IMR-90 (cell line): ENCODE data around the gene KDM3B. TPM values are rescaled to one million over a fixed set of nuclear protein-coding genes. Genes with fewer than 3 reads are reported as not detected.

ENCODE experiments used
- ATAC-seq: fragments of 200-7000 bp; cut with Tn5 transposase; 2 replicates; pipeline ENCODE4 v1.9.1; 2020; ENCODE audit warnings: low read depth, mild to moderate bottlenecking, moderate library complexity
- BruUV-seq: library from RNA; stranded (reverse); fragments of 400-500 nt; replicated peaks from 2 replicates; lab custom pipeline; 2021; lab: Mats Ljungman, UMichigan
- CTCF ChIA-PET: fragments of 300-600 bp; formaldehyde crosslinking; extraction: SDS; loops from one replicate; lab custom pipeline; 2021; ENCODE audit warnings: antibody characterized with exemption; lab: Yijun Ruan, JAX
- POLR2A ChIA-PET: fragments of 300-600 bp; sonication (Branson Sonifier 250); formaldehyde crosslinking; loops from one replicate; lab custom pipeline; 2022; ENCODE audit warnings: antibody characterized with exemption; ENCODE audit not compliant: unreplicated experiment; lab: Charles Lee
- DNase-seq: peaks from one replicate; pipeline ENCODE4 v3.0.0; 2013
- H2AFZ ChIP-seq: replicated peaks from 2 replicates; pipeline ENCODE3; 2013; ENCODE audit warnings: low read length, mild to moderate bottlenecking; ENCODE audit not compliant: poor library complexity
- H2AK5ac ChIP-seq: 2 replicates; pipeline ENCODE4 v1.6.1; 2013; ENCODE audit warnings: low read depth, low read length, inconsistent platforms
- H2AK9ac ChIP-seq: replicated peaks from 2 replicates; pipeline ENCODE3; 2013; ENCODE audit warnings: mild to moderate bottlenecking, low read depth, low read length, moderate library complexity; ENCODE audit not compliant: poor library complexity
- H2BK120ac ChIP-seq: 2 replicates; pipeline ENCODE4 v1.6.1; 2013; ENCODE audit warnings: low read depth, low read length, inconsistent platforms
- H2BK15ac ChIP-seq: 3 replicates; pipeline ENCODE4 v1.6.1; 2013; ENCODE audit warnings: low read depth, low read length, inconsistent platforms
- H2BK20ac ChIP-seq: 2 replicates; pipeline ENCODE4 v1.6.1; 2013; ENCODE audit warnings: low read depth, mild to moderate bottlenecking, inconsistent platforms, low read length, moderate library complexity
- H2BK5ac ChIP-seq: 2 replicates; pipeline ENCODE4 v1.6.1; 2013; ENCODE audit warnings: mild to moderate bottlenecking, low read depth, low read length, inconsistent platforms; ENCODE audit not compliant: poor library complexity, severe bottlenecking
- H3K14ac ChIP-seq: replicated peaks from 2 replicates; pipeline ENCODE4 v1.6.1; 2013; ENCODE audit warnings: low read depth, low read length, inconsistent platforms
- H3K18ac ChIP-seq: 2 replicates; pipeline ENCODE4 v1.6.1; 2013; ENCODE audit warnings: low read depth, low read length, control low read depth
- H3K23ac ChIP-seq: 2 replicates; pipeline ENCODE4 v1.6.1; 2013; ENCODE audit warnings: low read depth, low read length, inconsistent platforms
- H3K27ac ChIP-seq: 2 replicates; pipeline ENCODE4 v1.5.1; 2013; ENCODE audit warnings: mild to moderate bottlenecking, control low read depth, low read length; ENCODE audit not compliant: insufficient read depth
- H3K27me3 ChIP-seq: 2 replicates; pipeline ENCODE4 v1.6.1; 2013; ENCODE audit warnings: low read length; ENCODE audit not compliant: control insufficient read depth, insufficient read depth
- H3K36me3 ChIP-seq: 2 replicates; pipeline ENCODE4 v1.6.1; 2013; ENCODE audit warnings: low read length, mixed read lengths; ENCODE audit not compliant: control insufficient read depth, insufficient read depth
- H3K4ac ChIP-seq: 2 replicates; pipeline ENCODE4 v1.6.1; 2013; ENCODE audit warnings: low read depth, low read length, inconsistent platforms
- H3K4me1 ChIP-seq: 2 replicates; pipeline ENCODE4 v1.6.1; 2013; ENCODE audit warnings: low read length, mixed read lengths; ENCODE audit not compliant: control insufficient read depth, insufficient read depth
- H3K4me2 ChIP-seq: 2 replicates; pipeline ENCODE4 v1.6.1; 2013; ENCODE audit warnings: low read depth, mild to moderate bottlenecking, control low read depth, low read length, moderate library complexity
- H3K4me3 ChIP-seq: 2 replicates; pipeline ENCODE4 v1.5.1; 2013; ENCODE audit warnings: low read depth, mild to moderate bottlenecking, control low read depth, low read length, moderate library complexity; ENCODE audit not compliant: insufficient read depth
- H3K56ac ChIP-seq: 2 replicates; pipeline ENCODE4 v1.6.1; 2013; ENCODE audit warnings: low read length, inconsistent platforms; ENCODE audit not compliant: insufficient read depth; ENCODE audit errors: extremely low read depth
- H3K79me1 ChIP-seq, 2 experiments: 2 replicates each; pipeline ENCODE4 v1.6.1; 2013; ENCODE audit warnings: low read length in 2 of 2, inconsistent platforms in 1 of 2, low read depth in 1 of 2
- H3K9ac ChIP-seq: 2 replicates; pipeline ENCODE4 v1.6.1; 2013; ENCODE audit warnings: low read depth, low read length, control low read depth
- H3K9me1 ChIP-seq: 2 replicates; pipeline ENCODE4 v1.6.1; 2013; ENCODE audit warnings: low read length, inconsistent platforms; ENCODE audit not compliant: insufficient read depth
- H3K9me3 ChIP-seq: 2 replicates; pipeline ENCODE4 v1.6.1; 2013; ENCODE audit warnings: low read length; ENCODE audit not compliant: control insufficient read depth, insufficient read depth
- H4K20me1 ChIP-seq: 2 replicates; pipeline ENCODE4 v1.6.1; 2013; ENCODE audit warnings: low read length, inconsistent platforms; ENCODE audit not compliant: insufficient read depth
- H4K5ac ChIP-seq: 2 replicates; pipeline ENCODE4 v1.6.1; 2013; ENCODE audit warnings: mild to moderate bottlenecking, low read depth, low read length, control low read depth
- H4K8ac ChIP-seq, 2 experiments: 2 replicates each; pipeline ENCODE4 v1.6.1; 2013; ENCODE audit warnings: low read depth in 2 of 2, low read length in 2 of 2, control low read depth in 1 of 2, inconsistent platforms in 1 of 2
- H4K91ac ChIP-seq: 2 replicates; pipeline ENCODE4 v1.6.1; 2013; ENCODE audit warnings: low read depth, low read length, inconsistent platforms; ENCODE audit not compliant: insufficient read depth
- BHLHE40 ChIP-seq: fragments of 150-350 bp; IDR thresholded peaks from 2 replicates; pipeline ENCODE4 v1.6.1; 2016; ENCODE audit warnings: mild to moderate bottlenecking, low read depth, low read length
- CEBPB ChIP-seq: IDR thresholded peaks from 2 replicates; pipeline ENCODE4 v1.6.1; 2012; ENCODE audit warnings: low read depth, low read length, improper control_type of control experiment
- CHD1 ChIP-seq: IDR thresholded peaks from 2 replicates; pipeline ENCODE4 v1.6.1; 2012; ENCODE audit warnings: low read depth, low read length, improper control_type of control experiment
- CTCF ChIP-seq: conservative IDR thresholded peaks from 2 replicates; pipeline ENCODE4 v1.5.1; 2012; ENCODE audit warnings: mild to moderate bottlenecking, low read depth, low read length, improper control_type of control experiment
- FOS ChIP-seq: fragments of 150-350 bp; IDR thresholded peaks from 2 replicates; pipeline ENCODE4 v1.6.1; 2016; ENCODE audit warnings: low read depth, low read length
- MAFK ChIP-seq: IDR thresholded peaks from 2 replicates; pipeline ENCODE4 v1.6.1; 2012; ENCODE audit warnings: low read depth, low read length, improper control_type of control experiment
- MAZ ChIP-seq: IDR thresholded peaks from 2 replicates; pipeline ENCODE4 v1.6.1; 2012; ENCODE audit warnings: low read depth, mild to moderate bottlenecking, low read length, improper control_type of control experiment, moderate library complexity, borderline replicate concordance
- MXI1 ChIP-seq: IDR thresholded peaks from 2 replicates; pipeline ENCODE4 v1.6.1; 2012; ENCODE audit warnings: low read depth, mild to moderate bottlenecking, low read length, moderate library complexity, borderline replicate concordance
- NFE2L2 ChIP-seq: fragments of 150-350 bp; IDR thresholded peaks from 2 replicates; pipeline ENCODE4 v1.6.1; 2016; ENCODE audit warnings: low read depth, mild to moderate bottlenecking, low read length
- POLR2A ChIP-seq: IDR thresholded peaks from 2 replicates; pipeline ENCODE4 v1.6.1; 2012; ENCODE audit warnings: mild to moderate bottlenecking, low read depth, low read length
- RAD21 ChIP-seq: IDR thresholded peaks from 2 replicates; pipeline ENCODE4 v1.6.1; 2012; ENCODE audit warnings: low read length, improper control_type of control experiment
- RFX5 ChIP-seq: IDR thresholded peaks from 2 replicates; pipeline ENCODE4 v1.8.0; 2012; ENCODE audit warnings: low read depth, mild to moderate bottlenecking, low read length, moderate library complexity
- SMC3 ChIP-seq: fragments of 150-350 bp; IDR thresholded peaks from 2 replicates; pipeline ENCODE4 v1.6.1; 2016; ENCODE audit warnings: low read depth, mild to moderate bottlenecking, antibody characterized with exemption, low read length, moderate library complexity
- USF2 ChIP-seq: fragments of 150-350 bp; IDR thresholded peaks from 2 replicates; pipeline ENCODE4 v1.6.1; 2017; ENCODE audit warnings: mild to moderate bottlenecking, antibody characterized with exemption, low read length, low read depth
- WGBS, 2 experiments: methylation state at CpG; one replicate each; pipeline versions ENCODE4 v1.1.5 to v1.1.7; 2013; ENCODE audit warnings: missing lambda C conversion rate in 2 of 2; ENCODE audit not compliant: insufficient read length in 1 of 2; ENCODE audit errors: extremely low coverage in 2 of 2; 5-methylcytosine and 5-hydroxymethylcytosine counted together
- dilution Hi-C: fragments of 300-500 bp; cut with HindIII; formaldehyde crosslinking; loops from one replicate; pipeline ENCODE4 v1.14.3; 2018; ENCODE audit warnings: low sequenced_read_pairs; ENCODE audit not compliant: unreplicated experiment
- in situ Hi-C: fragments of 300-500 bp; cut with MboI; formaldehyde crosslinking; loops from 3 replicates; pipeline ENCODE4 v1.14.3; 2019; ENCODE audit warnings: low sequenced_read_pairs, inconsistent platforms, mixed read lengths
- intact Hi-C: fragments of 100-400 bp; cut with micrococcal nuclease; formaldehyde crosslinking; loops from 2 replicates; pipeline ENCODE4 v1.10.0; 2022
- polyA plus RNA-seq, 3 experiments: library from polyadenylated mRNA; depleted of rRNA; stranded (reverse); fragments of >200 nt; gene quantifications; 2 replicates each; pipeline ENCODE4 v1.2.3, GENCODE V29; 2012; ENCODE audit warnings: low replicate concordance in 1 of 3
- total RNA-seq: library from RNA; depleted of rRNA; stranded (reverse); fragments of >200 nt; gene quantifications from 2 replicates; pipeline ENCODE4 v1.2.3, GENCODE V29; 2012
- TF ChIP-seq, protein P1 (sequence below): fragments of 150-350 bp; IDR thresholded peaks from 2 replicates; pipeline ENCODE4 v1.6.1; 2016; ENCODE audit warnings: low read depth, mild to moderate bottlenecking, low read length, moderate library complexity, borderline replicate concordance

Gene KDM3B
- total and polyA plus RNA-seq, 2 of the 4 experiments (the other 2 are of a cell fraction), result 19.4 to 35.8 TPM

DNA sequence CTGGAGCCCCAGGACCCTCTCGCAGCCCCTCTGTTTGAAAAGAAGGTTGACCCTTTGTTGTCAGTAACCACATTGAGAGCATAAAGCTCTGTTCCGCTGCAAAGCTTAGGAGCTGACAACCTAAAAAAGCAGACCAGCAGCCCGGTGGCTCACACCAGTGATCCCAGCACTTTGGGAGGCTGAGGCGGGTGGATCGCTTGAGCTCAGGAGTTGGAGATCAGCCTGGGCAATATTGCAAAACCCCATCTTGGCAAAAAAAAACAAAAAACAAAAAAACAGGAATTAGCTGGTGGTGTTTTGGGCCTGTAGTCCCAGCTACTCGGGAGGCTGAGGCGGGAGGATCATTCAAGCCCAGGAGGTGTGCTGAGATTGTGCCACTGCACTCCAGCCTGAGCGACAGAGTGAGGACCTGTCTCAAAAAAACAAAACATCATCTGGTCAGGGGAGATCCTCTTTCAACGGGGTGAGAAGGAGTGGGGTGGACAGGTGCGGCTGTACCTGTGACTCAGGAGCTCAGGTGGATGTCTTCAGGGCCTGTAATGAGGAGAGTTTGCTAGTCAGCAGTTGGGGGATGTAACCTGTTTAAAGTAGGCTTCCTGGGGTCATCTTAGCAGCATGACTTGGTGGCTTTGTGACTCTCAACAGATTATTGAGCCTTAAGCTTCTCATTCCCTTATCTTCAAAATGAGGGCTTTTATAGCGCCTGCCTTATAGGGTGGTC lies 85.7 kb downstream of the KDM3B start:
- Histone ChIP-seq H3K4me2 (peak overlapping the region; percentile 90), H3K56ac (no peak overlapping the region), H3K9me3 (no peaks in the 10 kb centered on the region), H3K79me1 (peaks cover 0 to 8% of the 10 kb centered on the region in 2 experiments; a peak in 2 of 4 replicates), H4K20me1 (0 out of 2 replicates have a peak, but pooled peaks cover 6% of the 10 kb centered on the region), H3K4me1 (peaks cover 9% of the 10 kb centered on the region; the same call in 1 of the 2 replicates), H3K4me3 (peak overlapping the region; percentile 53), H2AK9ac (peak overlapping the region; percentile 82), H3K23ac (peak overlapping the region; percentile 1; the same call in 1 of the 2 replicates), H3K9me1 (peaks cover 7% of the 10 kb centered on the region; the same call in 1 of the 2 replicates), H3K36me3 (peaks cover 15% of the 10 kb centered on the region), H2BK120ac (no peak overlapping the region), H2AFZ (peak overlapping the region; percentile 92), H3K27me3 (no peaks in the 10 kb centered on the region), H4K5ac (no peak overlapping the region), H3K27ac (no peak overlapping the region), H2BK15ac (no peak overlapping the region), H3K18ac (no peak overlapping the region), H2BK20ac (no peak overlapping the region), H3K9ac (peak overlapping the region; percentile 34; the same call in 1 of the 2 replicates), H2BK5ac (no peak overlapping the region), H4K91ac (no peak overlapping the region), H4K8ac (no peak overlapping the region), H3K14ac (no peak overlapping the region), H2AK5ac (peak overlapping the region; percentile 58; the same call in 1 of the 2 replicates), H3K4ac (0 out of 2 replicates have a peak overlapping the region, but pooled peaks have one; percentile 0)
- DNase-seq, result no peak
- ATAC-seq, result no peak
- CTCF ChIA-PET, result interaction anchor here (0.9 to 2.0 kb wide), 2 partner anchors 11 to 12 kb away, joined by 3 to 6 read pairs; no protein-coding TSS in a partner anchor
- 100% methylated on average over 1 of the region's 11 CpGs; no CpG with 5 or more reads in 1 of the 2 experiments for WGBS, 2 experiments
- intact Hi-C loops (no loop called here), in situ Hi-C loops (no loop called here), dilution Hi-C loops (no loop called here)
- POLR2A ChIA-PET, result no interaction called here
- no TSS peak for BruUV-seq
- TF ChIP-seq USF2, result no peak
- TF ChIP-seq RFX5, result no peak
- TF ChIP-seq MXI1, result no peak
- TF ChIP-seq RAD21, result no peak
- no peak for TF ChIP-seq FOS
- TF ChIP-seq BHLHE40, result no peak
- TF ChIP-seq CTCF, result no peak
- no peak for TF ChIP-seq CEBPB
- no peak for TF ChIP-seq NFE2L2
- TF ChIP-seq, protein P1, sequence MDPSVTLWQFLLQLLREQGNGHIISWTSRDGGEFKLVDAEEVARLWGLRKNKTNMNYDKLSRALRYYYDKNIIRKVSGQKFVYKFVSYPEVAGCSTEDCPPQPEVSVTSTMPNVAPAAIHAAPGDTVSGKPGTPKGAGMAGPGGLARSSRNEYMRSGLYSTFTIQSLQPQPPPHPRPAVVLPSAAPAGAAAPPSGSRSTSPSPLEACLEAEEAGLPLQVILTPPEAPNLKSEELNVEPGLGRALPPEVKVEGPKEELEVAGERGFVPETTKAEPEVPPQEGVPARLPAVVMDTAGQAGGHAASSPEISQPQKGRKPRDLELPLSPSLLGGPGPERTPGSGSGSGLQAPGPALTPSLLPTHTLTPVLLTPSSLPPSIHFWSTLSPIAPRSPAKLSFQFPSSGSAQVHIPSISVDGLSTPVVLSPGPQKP, result no peak
- no peak for TF ChIP-seq CHD1
- TF ChIP-seq SMC3, result no peak
- TF ChIP-seq POLR2A, result no peak
- no peak for TF ChIP-seq MAFK
- no peak for TF ChIP-seq MAZ
